ENCODE results near the gene CAMK1D. TPM values are rescaled to one million over a fixed set of nuclear protein-coding genes. Genes with fewer than 3 reads are reported as not detected.

Gene CAMK1D
- total and polyA plus RNA-seq, 2 of the 8 experiments (the other 6 are each of a cell fraction or from before 2014, with no cell fraction given): 3.5 to 10.6 TPM

- H3K9ac ChIP-seq (replicated peaks in 1 of 4; ENCODE audit: extremely low read depth in 1 of 4, low read depth in 3 of 4, low read length in 3 of 4): no peak overlapping the region
- TF ChIP-seq TBP (IDR thresholded peaks at IDR 0.05; ENCODE audit: low read depth, low read length) (no peak), E2F6 (IDR thresholded peaks at IDR 0.05) (no peak), MAFK (IDR thresholded peaks at IDR 0.05; ENCODE audit: low read depth, low read length) (no peak), CHD1 (IDR thresholded peaks at IDR 0.05; ENCODE audit: low read depth, low read length) (no peak), SP1 (IDR thresholded peaks at IDR 0.05; ENCODE audit: low read depth, low read length) (no peak), ASH2L (IDR thresholded peaks at IDR 0.05; ENCODE audit: low read length) (no peak)
- TF ChIP-seq, protein P1, sequence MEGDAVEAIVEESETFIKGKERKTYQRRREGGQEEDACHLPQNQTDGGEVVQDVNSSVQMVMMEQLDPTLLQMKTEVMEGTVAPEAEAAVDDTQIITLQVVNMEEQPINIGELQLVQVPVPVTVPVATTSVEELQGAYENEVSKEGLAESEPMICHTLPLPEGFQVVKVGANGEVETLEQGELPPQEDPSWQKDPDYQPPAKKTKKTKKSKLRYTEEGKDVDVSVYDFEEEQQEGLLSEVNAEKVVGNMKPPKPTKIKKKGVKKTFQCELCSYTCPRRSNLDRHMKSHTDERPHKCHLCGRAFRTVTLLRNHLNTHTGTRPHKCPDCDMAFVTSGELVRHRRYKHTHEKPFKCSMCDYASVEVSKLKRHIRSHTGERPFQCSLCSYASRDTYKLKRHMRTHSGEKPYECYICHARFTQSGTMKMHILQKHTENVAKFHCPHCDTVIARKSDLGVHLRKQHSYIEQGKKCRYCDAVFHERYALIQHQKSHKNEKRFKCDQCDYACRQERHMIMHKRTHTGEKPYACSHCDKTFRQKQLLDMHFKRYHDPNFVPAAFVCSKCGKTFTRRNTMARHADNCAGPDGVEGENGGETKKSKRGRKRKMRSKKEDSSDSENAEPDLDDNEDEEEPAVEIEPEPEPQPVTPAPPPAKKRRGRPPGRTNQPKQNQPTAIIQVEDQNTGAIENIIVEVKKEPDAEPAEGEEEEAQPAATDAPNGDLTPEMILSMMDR (IDR thresholded peaks at IDR 0.05; ENCODE audit: control extremely low read depth in 1 of 3, insufficient read depth in 1 of 3, low read depth in 1 of 3, low read length in 3 of 3): no peak
- no peak overlapping the region for H2BK12ac ChIP-seq (ENCODE audit: low read depth, low read length)
- DNase-seq (ENCODE audit: low read depth in 1 of 2, low spot score in 2 of 2) (no peak), FAIRE-seq (no peak)
- no peaks in the 10 kb centered on the region for H3K23me2 ChIP-seq (ENCODE audit: low read depth, low read length)
- no peak overlapping the region for H3K4me3 ChIP-seq (ENCODE audit: extremely low read depth in 1 of 4, insufficient read depth in 2 of 4, low read depth in 3 of 4, low read length in 4 of 4)
- H2BK20ac ChIP-seq (ENCODE audit: low read length): no peak overlapping the region
- H3K4me1 ChIP-seq (replicated peaks in 1 of 4; ENCODE audit: control insufficient read depth in 3 of 4, insufficient read depth in 4 of 4, low read length in 3 of 4): peaks cover 0 to 3% (median 0%) of the 10 kb centered on the region in 4 experiments; a peak in 1 of 7 replicates
- ChIA-PET CTCF (ENCODE audit: partially characterized antibody) (interaction anchor here (0.7 to 1.6 kb wide), 4 partner anchors 8 to 323 kb away, joined by 3 to 5 read pairs (median 3); no protein-coding TSS in a partner anchor), POLR2A (ENCODE audit: partially characterized antibody) (no interaction called here)
- H2BK5ac ChIP-seq (ENCODE audit: low read depth, low read length): no peak overlapping the region
- H4K91ac ChIP-seq (replicated peaks; ENCODE audit: insufficient read length, low read length): no peak overlapping the region
- no peaks in the 10 kb centered on the region for H3K27me3 ChIP-seq (replicated peaks in 1 of 4; ENCODE audit: control insufficient read depth in 3 of 4, extremely low read depth in 1 of 4, insufficient read depth in 3 of 4, low read length in 3 of 4)
- no peak overlapping the region for H3K23ac ChIP-seq (ENCODE audit: insufficient read length)
- no peak overlapping the region for H4K5ac ChIP-seq (ENCODE audit: insufficient read length, low read depth, low read length)
- no peaks in the 10 kb centered on the region for H4K20me1 ChIP-seq (replicated peaks in 1 of 2; ENCODE audit: control insufficient read depth in 1 of 2, insufficient read depth in 2 of 2, low read length in 2 of 2)
- H3K36me3 ChIP-seq (ENCODE audit: control insufficient read depth in 2 of 4, insufficient read depth in 4 of 4, low read length in 3 of 4): no peaks in the 10 kb centered on the region; a peak in 1 of 8 replicates
- H3K79me1 ChIP-seq (ENCODE audit: low read depth, low read length): peaks cover 2% of the 10 kb centered on the region; the same call in 1 of the 2 replicates
- H3K79me2 ChIP-seq (ENCODE audit: control insufficient read depth in 1 of 2, insufficient read depth in 2 of 2, low read length in 2 of 2): no peaks in the 10 kb centered on the region
- no peak overlapping the region for H2BK120ac ChIP-seq (replicated peaks; ENCODE audit: low read depth, low read length)
- H3K4ac ChIP-seq (replicated peaks; ENCODE audit: insufficient read length, low read depth, low read length): no peak overlapping the region
- H2BK15ac ChIP-seq (ENCODE audit: low read length): peak overlapping the region; percentile 88; the same call in 1 of the 2 replicates
- no peak overlapping the region for H2AFZ ChIP-seq (ENCODE audit: low read length)
- no peak overlapping the region for H3K56ac ChIP-seq (replicated peaks; ENCODE audit: insufficient read length, low read depth, low read length)
- H3K18ac ChIP-seq (ENCODE audit: extremely low read depth, low read length): no peak overlapping the region
- 94% methylated on average over 17 of the region's 17 CpGs; no CpG with 5 or more reads in 1 of the 2 experiments for WGBS, 2 experiments (ENCODE audit: extremely low coverage in 1 of 2, insufficient coverage in 1 of 2, insufficient read length in 1 of 2, insufficient replicate concordance in 2 of 2, low coverage in 1 of 2, low lambda C conversion rate in 2 of 2, missing lambda C conversion rate in 1 of 2)
- no peak overlapping the region for H4K8ac ChIP-seq (ENCODE audit: extremely low read depth, insufficient read depth, low read length)
- peak overlapping the region; percentile 76; the same call in 1 of the 2 replicates for H2AK5ac ChIP-seq (ENCODE audit: low read depth, low read length)
- H3K14ac ChIP-seq (ENCODE audit: insufficient read length): no peak overlapping the region
- H3K4me2 ChIP-seq (ENCODE audit: insufficient read depth in 1 of 2, low read depth in 2 of 2, low read length in 2 of 2): no peak overlapping the region
- H3K27ac ChIP-seq (ENCODE audit: low read depth, low read length): no peak overlapping the region
- H3K9me3 ChIP-seq (ENCODE audit: insufficient read depth in 2 of 2, low read depth in 1 of 2, low read length in 1 of 2): no peaks in the 10 kb centered on the region
These were observed 39.9 kb downstream of the CAMK1D start for GRCh38 chr10:12389154-12389734.

All from H1 (cell line).